HG03354 (cell line): ENCODE data around the gene ACOT13.
"Not testable (repeated sequence)": the region's sequence is repeated elsewhere in the genome, so short reads cannot be mapped to it uniquely, and the experiment has no call there.

Experiments
- ATAC-seq: cut with Tn5 transposase; IDR thresholded peaks from one replicate; pipeline ENCODE4 v1.9.1; 2021; ENCODE audit warnings: mild to moderate bottlenecking; ENCODE audit not compliant: unreplicated experiment, poor library complexity, severe bottlenecking

ACOT13 gene

GRCh38 chr6:24660105-24660504 is 6.8 kb upstream of the ACOT13 start:
- ATAC-seq, result no peak

- ATAC-seq, result not testable (repeated sequence)
Measured at GRCh38 chr6:24661759-24662158, 5.1 kb upstream of the ACOT13 start.

- ATAC-seq, result no peak
Measured at GRCh38 chr6:24662236-24662635, 4.6 kb upstream of the ACOT13 start.

- ATAC-seq, result no peak
Measured at GRCh38 chr6:24663189-24663588, 3.7 kb upstream of the ACOT13 start.

GRCh38 chr6:24664046-24664987 is 2.6 kb upstream of the ACOT13 start:
- ATAC-seq, result no peak

- peak; percentile 41 for ATAC-seq
Measured at GRCh38 chr6:24666097-24666640, 708 bp upstream of the ACOT13 start.

GRCh38 chr6:24667378-24667803 is 514 bp downstream of the ACOT13 start:
- ATAC-seq, result peak; percentile 5

- ATAC-seq, result not testable (repeated sequence)
Measured at GRCh38 chr6:24668066-24668996, 1.5 kb downstream of the ACOT13 start.

GRCh38 chr6:24668997-24669361 is 2.1 kb downstream of the ACOT13 start:
- ATAC-seq, result no peak

GRCh38 chr6:24670492-24670891 is 3.6 kb downstream of the ACOT13 start:
- not testable (repeated sequence) for ATAC-seq

GRCh38 chr6:24671077-24671476 is 4.2 kb downstream of the ACOT13 start:
- ATAC-seq, result not testable (repeated sequence)

- ATAC-seq, result no peak
Measured at GRCh38 chr6:24672620-24673182, 5.8 kb downstream of the ACOT13 start.

GRCh38 chr6:24673625-24674024 is 6.7 kb downstream of the ACOT13 start:
- ATAC-seq, result no peak

- not testable (repeated sequence) for ATAC-seq
Measured at GRCh38 chr6:24678792-24679352, 12.0 kb downstream of the ACOT13 start.

GRCh38 chr6:24680582-24680981 is 13.7 kb downstream of the ACOT13 start:
- ATAC-seq, result no peak

GRCh38 chr6:24683297-24684296 is 16.7 kb downstream of the ACOT13 start:
- ATAC-seq, result no peak

- ATAC-seq, result no peak
Measured at GRCh38 chr6:24686408-24686807, 19.5 kb downstream of the ACOT13 start.

- no peak for ATAC-seq
Measured at GRCh38 chr6:24686946-24687345, 20.1 kb downstream of the ACOT13 start.
